HG02610 (cell line): ENCODE results near the gene IPO9.
"Not testable (repeated sequence)": the region's sequence is repeated elsewhere in the genome, so short reads cannot be mapped to it uniquely, and the experiment has no call there.

Experiments
- ATAC-seq: cut with Tn5 transposase; IDR thresholded peaks from one replicate; pipeline ENCODE4 v1.9.1; 2021; ENCODE audit warnings: mild to moderate bottlenecking, moderate library complexity; ENCODE audit not compliant: unreplicated experiment

The IPO9 gene

GRCh38 chr1:201845331-201846083 lies 16.6 kb downstream of the IPO9 start:
- ATAC-seq = no peak

GRCh38 chr1:201847150-201847549 lies 18.2 kb downstream of the IPO9 start:
- no peak for ATAC-seq

GRCh38 chr1:201848230-201848629 lies 19.3 kb downstream of the IPO9 start:
- ATAC-seq = no peak

GRCh38 chr1:201849372-201850052 lies 20.6 kb downstream of the IPO9 start:
- ATAC-seq = no peak

GRCh38 chr1:201850053-201850397 lies 21.1 kb downstream of the IPO9 start:
- ATAC-seq = no peak

- no peak for ATAC-seq
Measured at GRCh38 chr1:201851949-201852348, 23.0 kb downstream of the IPO9 start.

GRCh38 chr1:201856722-201857121 lies 27.8 kb downstream of the IPO9 start:
- ATAC-seq = not testable (repeated sequence)

- no peak for ATAC-seq
Measured at GRCh38 chr1:201859424-201859823, 30.5 kb downstream of the IPO9 start.

GRCh38 chr1:201861448-201861847 lies 32.5 kb downstream of the IPO9 start:
- no peak for ATAC-seq

GRCh38 chr1:201870397-201870796 lies 41.4 kb downstream of the IPO9 start:
- no peak for ATAC-seq

GRCh38 chr1:201874672-201875071 lies 45.7 kb downstream of the IPO9 start:
- ATAC-seq = no peak

- ATAC-seq = no peak
Measured at GRCh38 chr1:201876148-201876818, 47.3 kb downstream of the IPO9 start.

- ATAC-seq = no peak
Measured at GRCh38 chr1:201877877-201878401, 49.0 kb downstream of the IPO9 start.

- no peak for ATAC-seq
Measured at GRCh38 chr1:201880928-201881571, 52.1 kb downstream of the IPO9 start.

- ATAC-seq = no peak
Measured at GRCh38 chr1:201881617-201882016, 52.7 kb downstream of the IPO9 start.

GRCh38 chr1:201882665-201883132 lies 53.7 kb downstream of the IPO9 start:
- peak; percentile 59 for ATAC-seq

GRCh38 chr1:201883266-201883665 lies 54.3 kb downstream of the IPO9 start:
- no peak for ATAC-seq

- ATAC-seq = no peak
Measured at GRCh38 chr1:201883786-201884185, 54.8 kb downstream of the IPO9 start.

- no peak for ATAC-seq
Measured at GRCh38 chr1:201884425-201884824, 55.5 kb downstream of the IPO9 start.

- ATAC-seq = no peak
Measured at GRCh38 chr1:201885531-201886075, 56.6 kb downstream of the IPO9 start.
